ENCODE results near the gene IL1RL1.

GRCh38 chr2:102284611-102285010 is 26.8 kb upstream of the IL1RL1 start:
- no peak for TF ChIP-seq CTCF (IDR thresholded peaks at IDR 0.05)
- TF ChIP-seq POLR2AphosphoS5 (IDR thresholded peaks at IDR 0.05): no peak
- TF ChIP-seq POLR2A (IDR thresholded peaks at IDR 0.05): no peak

All from suprapubic skin (tissue), 4 donors.